GM12891 (cell line): ENCODE data around the gene PMPCA.

Experiments used
- POLR2A ChIP-seq: IDR thresholded peaks from 2 replicates; pipeline ENCODE4 v1.6.1; 2011; ENCODE audit warnings: low read depth, low read length, control low read depth
- SPI1 ChIP-seq: IDR thresholded peaks from 2 replicates; pipeline ENCODE4 v1.6.1; 2011; ENCODE audit warnings: low read depth, low read length, control low read depth
- TAF1 ChIP-seq: IDR thresholded peaks from 2 replicates; pipeline ENCODE4 v1.6.1; 2011; ENCODE audit warnings: low read depth, low read length, control low read depth

- TF ChIP-seq POLR2A, result no peak
- TF ChIP-seq SPI1, result no peak
- TF ChIP-seq TAF1, result no peak
These were observed 49.0 kb downstream of the PMPCA start for GRCh38 chr9:136459425-136459824.
